ENCODE data around the gene IGSF9. TPM values are rescaled to one million over a fixed set of nuclear protein-coding genes. Genes with fewer than 3 reads are reported as not detected.

IGSF9 gene
- total and polyA plus RNA-seq, 2 of the 13 experiments (the other 11 are each of a cell fraction or from before 2014, with no cell fraction given): 0.03 TPM; not detected in 1

DNA sequence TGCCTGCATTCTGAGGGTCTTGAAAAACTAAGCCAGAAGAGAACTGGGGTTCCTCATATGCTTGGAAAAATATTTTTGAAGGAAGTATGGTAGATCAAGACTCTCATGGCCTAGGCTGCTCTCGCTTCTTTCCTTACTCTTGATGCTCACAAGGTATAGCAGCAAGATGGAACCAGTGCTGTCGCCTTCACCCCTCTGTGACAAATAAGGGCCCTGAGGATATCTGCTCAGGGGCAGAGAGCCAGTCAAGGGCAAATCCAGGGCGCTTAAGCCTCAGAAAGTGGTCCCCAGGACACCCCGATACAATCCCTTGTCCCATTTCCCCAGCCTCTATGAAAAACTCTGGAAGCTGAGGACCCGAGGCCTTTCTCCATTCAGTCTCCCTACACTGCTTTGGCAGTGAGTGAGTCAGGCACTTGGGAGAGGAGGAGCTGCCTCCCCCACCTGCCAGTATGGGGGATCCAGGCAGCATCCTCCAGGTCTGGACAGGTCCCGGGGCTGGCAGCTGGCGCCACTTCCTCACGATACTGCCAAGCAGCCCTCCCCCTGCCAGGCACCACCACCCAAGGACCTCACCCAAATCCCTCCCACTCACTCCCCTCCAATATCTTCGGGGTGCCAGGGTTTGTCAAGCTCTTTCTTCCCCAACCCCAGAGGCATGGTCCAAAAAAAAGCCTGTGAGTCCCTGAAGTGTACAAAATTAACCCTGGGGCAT, 1.3 kb downstream of the IGSF9 start:
- Histone ChIP-seq H3K79me2 (ENCODE audit: insufficient read depth, low read length) (no peaks in the 10 kb centered on the region), H4K20me1 (ENCODE audit: insufficient read depth, low read length) (no peaks in the 10 kb centered on the region), H2AFZ (ENCODE audit: low read length) (no peak overlapping the region), H3K9ac (ENCODE audit: insufficient read depth, low read depth, low read length) (no peak overlapping the region), H3K9me3 (ENCODE audit: low read length) (no peaks in the 10 kb centered on the region), H3K4me1 (ENCODE audit: insufficient read depth, low read length) (peaks cover 18% of the 10 kb centered on the region), H3K36me3 (replicated peaks in 1 of 2; ENCODE audit: control insufficient read depth in 1 of 2, insufficient read depth in 2 of 2, low read length in 2 of 2) (no peaks in the 10 kb centered on the region), H3K4me3 (replicated peaks in 1 of 3; ENCODE audit: insufficient read depth in 1 of 3, low read depth in 2 of 3, low read length in 3 of 3) (no peak overlapping the region), H3K27me3 (ENCODE audit: control insufficient read depth in 1 of 2, insufficient read depth in 2 of 2, low read length in 2 of 2) (peaks cover 14 to 70% of the 10 kb centered on the region in 2 experiments; a peak in 4 of 5 replicates), H3K4me2 (ENCODE audit: low read depth, low read length) (no peak overlapping the region), H3K27ac (ENCODE audit: extremely low read length, insufficient read depth, low read length) (no peak overlapping the region)
- POLR2A ChIA-PET: no interaction called here
- in situ Hi-C loops (cut with HindIII; ENCODE audit: extremely low pct_ligation_motif_present, low pct_unique_long_range_greater_than_20kb) (no loop called here), intact Hi-C loops (cut with micrococcal nuclease; ENCODE audit: unreplicated experiment) (no loop called here)
- no TSS peak for BruUV-seq (replicated peaks)
- CTCF ChIA-PET (ENCODE audit: low intra/inter-chr PET ratio, low total read pairs): no interaction called here
- ATAC-seq (no peak), FAIRE-seq (no peak), DNase-seq (ENCODE audit: low spot score) (no peak)
- 23% methylated on average over 3 of the region's 9 CpGs for WGBS (ENCODE audit: low lambda C conversion rate)
- no peak for TF ChIP-seq ZNF207 (IDR thresholded peaks at IDR 0.05; ENCODE audit: borderline replicate concordance)
- TF ChIP-seq NFE2 (CRISPR knock-in tag; IDR thresholded peaks at IDR 0.05): no peak
- no peak for TF ChIP-seq PAX8 (CRISPR knock-in tag; IDR thresholded peaks at IDR 0.05; ENCODE audit: borderline replicate concordance)
- no peak for TF ChIP-seq NFRKB (IDR thresholded peaks at IDR 0.05)
- no peak for TF ChIP-seq KDM3A (CRISPR knock-in tag; IDR thresholded peaks at IDR 0.05; ENCODE audit: low read depth)
- TF ChIP-seq FOSL1 (CRISPR knock-in tag; IDR thresholded peaks at IDR 0.05; ENCODE audit: borderline replicate concordance): no peak
- no peak for TF ChIP-seq HIVEP1 (CRISPR knock-in tag; IDR thresholded peaks at IDR 0.05)
- TF ChIP-seq, protein P1, sequence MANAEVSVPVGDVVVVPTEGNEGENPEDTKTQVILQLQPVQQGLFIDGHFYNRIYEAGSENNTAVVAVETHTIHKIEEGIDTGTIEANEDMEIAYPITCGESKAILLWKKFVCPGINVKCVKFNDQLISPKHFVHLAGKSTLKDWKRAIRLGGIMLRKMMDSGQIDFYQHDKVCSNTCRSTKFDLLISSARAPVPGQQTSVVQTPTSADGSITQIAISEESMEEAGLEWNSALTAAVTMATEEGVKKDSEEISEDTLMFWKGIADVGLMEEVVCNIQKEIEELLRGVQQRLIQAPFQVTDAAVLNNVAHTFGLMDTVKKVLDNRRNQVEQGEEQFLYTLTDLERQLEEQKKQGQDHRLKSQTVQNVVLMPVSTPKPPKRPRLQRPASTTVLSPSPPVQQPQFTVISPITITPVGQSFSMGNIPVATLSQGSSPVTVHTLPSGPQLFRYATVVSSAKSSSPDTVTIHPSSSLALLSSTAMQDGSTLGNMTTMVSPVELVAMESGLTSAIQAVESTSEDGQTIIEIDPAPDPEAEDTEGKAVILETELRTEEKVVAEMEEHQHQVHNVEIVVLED (CRISPR knock-in tag; IDR thresholded peaks at IDR 0.05; ENCODE audit: borderline replicate concordance): no peak
- TF ChIP-seq STAG1 (CRISPR knock-in tag; IDR thresholded peaks at IDR 0.05): no peak
